ENCODE results near the gene TRAPPC13. TPM values are rescaled to one million over a fixed set of nuclear protein-coding genes. Genes with fewer than 3 reads are reported as not detected.

TRAPPC13 gene
- total and polyA plus RNA-seq, 10 donors = 14.1 to 35.7 (median 19.4) TPM

DNA sequence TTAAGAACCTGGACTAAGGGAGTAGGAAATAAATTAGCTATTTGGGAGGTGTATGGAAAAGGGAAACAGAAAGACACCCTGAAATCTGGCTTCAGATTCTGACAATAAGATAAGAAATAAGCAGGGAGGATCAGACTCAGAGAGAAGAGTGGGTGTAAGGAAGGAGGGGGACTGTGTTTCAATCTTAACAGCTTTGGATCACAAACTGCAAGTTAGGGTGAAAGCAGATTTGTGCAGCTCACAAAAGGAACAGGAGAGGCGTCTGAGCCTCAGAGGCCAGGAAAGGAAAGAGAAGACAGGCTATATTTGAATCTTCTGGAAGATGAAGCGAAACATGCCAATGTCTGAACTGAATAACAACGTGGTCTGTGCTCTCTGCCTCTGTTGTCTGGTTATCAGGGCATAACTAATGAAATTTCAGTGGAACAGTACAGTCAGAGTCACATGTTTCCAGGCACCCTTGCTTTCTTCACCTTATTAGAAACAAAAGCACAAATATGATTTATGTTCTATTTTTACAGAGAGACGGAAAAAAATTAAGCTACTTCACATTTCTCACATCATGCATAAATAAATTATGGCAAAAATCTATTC lies 70.4 kb downstream of the TRAPPC13 start:
- peaks cover 0 to 82% (median 12%) of the 10 kb centered on the region in 6 donors for H3K36me3 ChIP-seq
- DNase-seq = no peak
- peaks cover 0 to 4% (median 0%) of the 10 kb centered on the region in 6 donors for H3K4me1 ChIP-seq
- H3K4me3 ChIP-seq = no peak overlapping the region
- no peak overlapping the region for H3K27ac ChIP-seq
- H3K27me3 ChIP-seq (replicated peaks in 1 of 7) = no peaks in the 10 kb centered on the region
- WGBS, 5 donors = 71 to 81% (median 75%) methylated on average over 4 of the region's 4 CpGs
- TF ChIP-seq, protein P1, sequence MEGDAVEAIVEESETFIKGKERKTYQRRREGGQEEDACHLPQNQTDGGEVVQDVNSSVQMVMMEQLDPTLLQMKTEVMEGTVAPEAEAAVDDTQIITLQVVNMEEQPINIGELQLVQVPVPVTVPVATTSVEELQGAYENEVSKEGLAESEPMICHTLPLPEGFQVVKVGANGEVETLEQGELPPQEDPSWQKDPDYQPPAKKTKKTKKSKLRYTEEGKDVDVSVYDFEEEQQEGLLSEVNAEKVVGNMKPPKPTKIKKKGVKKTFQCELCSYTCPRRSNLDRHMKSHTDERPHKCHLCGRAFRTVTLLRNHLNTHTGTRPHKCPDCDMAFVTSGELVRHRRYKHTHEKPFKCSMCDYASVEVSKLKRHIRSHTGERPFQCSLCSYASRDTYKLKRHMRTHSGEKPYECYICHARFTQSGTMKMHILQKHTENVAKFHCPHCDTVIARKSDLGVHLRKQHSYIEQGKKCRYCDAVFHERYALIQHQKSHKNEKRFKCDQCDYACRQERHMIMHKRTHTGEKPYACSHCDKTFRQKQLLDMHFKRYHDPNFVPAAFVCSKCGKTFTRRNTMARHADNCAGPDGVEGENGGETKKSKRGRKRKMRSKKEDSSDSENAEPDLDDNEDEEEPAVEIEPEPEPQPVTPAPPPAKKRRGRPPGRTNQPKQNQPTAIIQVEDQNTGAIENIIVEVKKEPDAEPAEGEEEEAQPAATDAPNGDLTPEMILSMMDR (IDR thresholded peaks at IDR 0.05 in 8 of 11, conservative IDR thresholded peaks at IDR 0.05 in 3 of 11) = no peak
- no peak for TF ChIP-seq POLR2A (IDR thresholded peaks at IDR 0.05)
- no peak for TF ChIP-seq POLR2AphosphoS5 (IDR thresholded peaks at IDR 0.05)
- no peaks in the 10 kb centered on the region for H3K9me3 ChIP-seq
- intact Hi-C loops (cut with DNase I; ENCODE audit: low total_unique reads) = no loop called here

- WGBS, 5 donors = 89 to 94% (median 93%) methylated on average over 4 of the region's 4 CpGs
- Histone ChIP-seq H3K27ac (no peak overlapping the region), H3K4me1 (peaks cover 0 to 4% (median 0%) of the 10 kb centered on the region in 6 donors), H3K27me3 (replicated peaks in 1 of 7) (no peaks in the 10 kb centered on the region), H3K36me3 (peaks cover 0 to 82% (median 12%) of the 10 kb centered on the region in 6 donors), H3K4me3 (no peak overlapping the region), H3K9me3 (no peaks in the 10 kb centered on the region)
- intact Hi-C loops (cut with DNase I; ENCODE audit: low total_unique reads) = no loop called here
- DNase-seq = no peak
- TF ChIP-seq, protein P1 (IDR thresholded peaks at IDR 0.05 in 8 of 11, conservative IDR thresholded peaks at IDR 0.05 in 3 of 11) = no peak
- TF ChIP-seq POLR2A (IDR thresholded peaks at IDR 0.05) (no peak), POLR2AphosphoS5 (IDR thresholded peaks at IDR 0.05) (no peak)
Measured at GRCh38 chr5:65695896-65696295, 71.1 kb downstream of the TRAPPC13 start.

DNA sequence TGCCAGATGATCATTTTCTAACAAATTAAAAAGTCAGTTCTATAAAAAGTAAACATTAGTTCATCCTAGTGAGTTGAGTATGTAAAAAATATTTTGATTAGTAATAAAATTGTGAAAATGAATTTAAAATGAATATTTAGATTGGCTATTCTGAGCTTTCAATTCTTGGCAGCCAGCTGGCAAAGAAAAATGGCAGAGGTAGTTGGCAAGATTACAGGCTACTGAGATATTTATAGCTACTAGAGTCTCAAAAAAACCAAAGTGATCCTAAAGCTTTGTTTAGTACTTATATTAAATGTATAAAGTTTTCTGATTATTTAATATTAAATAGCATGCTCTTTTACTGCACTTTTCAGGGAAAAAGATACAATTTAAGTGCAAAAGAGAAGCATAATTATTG lies 72.1 kb downstream of the TRAPPC13 start:
- no peaks in the 10 kb centered on the region for H3K9me3 ChIP-seq
- H3K27ac ChIP-seq = no peak overlapping the region
- no peaks in the 10 kb centered on the region for H3K27me3 ChIP-seq (replicated peaks in 1 of 7)
- peaks cover 0 to 4% (median 0%) of the 10 kb centered on the region in 6 donors for H3K4me1 ChIP-seq
- TF ChIP-seq, protein P1 (IDR thresholded peaks at IDR 0.05 in 8 of 11, conservative IDR thresholded peaks at IDR 0.05 in 3 of 11) = no peak
- TF ChIP-seq POLR2AphosphoS5 (IDR thresholded peaks at IDR 0.05) (no peak), POLR2A (IDR thresholded peaks at IDR 0.05) (no peak)
- H3K36me3 ChIP-seq = peaks cover 0 to 80% (median 11%) of the 10 kb centered on the region in 6 donors
- intact Hi-C loops (cut with DNase I; ENCODE audit: low total_unique reads) = no loop called here
- H3K4me3 ChIP-seq = no peak overlapping the region
- DNase-seq = no peak

DNA sequence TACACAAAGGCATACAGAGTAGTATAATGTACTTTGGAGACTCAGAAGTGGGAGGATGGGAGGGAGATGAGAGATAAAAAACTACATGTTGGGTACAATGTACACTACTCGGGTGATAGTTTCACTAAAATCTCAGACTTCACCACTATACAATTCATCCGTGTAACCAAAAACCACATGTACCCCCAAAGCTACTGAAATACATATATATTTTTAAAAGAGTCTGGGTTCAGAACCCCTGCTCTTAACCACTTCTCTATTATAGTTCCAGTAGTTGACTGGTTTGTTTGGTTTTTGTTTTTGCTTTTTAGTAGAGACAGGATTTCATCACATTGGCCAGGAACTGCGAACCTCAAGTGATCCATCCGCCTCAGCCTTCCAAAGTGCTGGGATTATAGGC lies 74.5 kb downstream of the TRAPPC13 start:
- Histone ChIP-seq H3K36me3 (peaks cover 2 to 86% (median 32%) of the 10 kb centered on the region in 6 donors), H3K27ac (no peak overlapping the region), H3K4me1 (peaks cover 0 to 4% (median 0%) of the 10 kb centered on the region in 6 donors), H3K9me3 (no peaks in the 10 kb centered on the region), H3K4me3 (no peak overlapping the region), H3K27me3 (replicated peaks in 1 of 7) (no peaks in the 10 kb centered on the region)
- intact Hi-C loops (cut with DNase I; ENCODE audit: low total_unique reads) = no loop called here
- 69 to 88% (median 82%) methylated on average over 4 of the region's 4 CpGs for WGBS, 5 donors
- TF ChIP-seq, protein P1 (IDR thresholded peaks at IDR 0.05 in 8 of 11, conservative IDR thresholded peaks at IDR 0.05 in 3 of 11) = no peak
- no peak for TF ChIP-seq POLR2A (IDR thresholded peaks at IDR 0.05)
- no peak for TF ChIP-seq POLR2AphosphoS5 (IDR thresholded peaks at IDR 0.05)
- no peak for DNase-seq

Measured in spleen (tissue), 11 donors.